ENCODE results near the gene ACVR1B. TPM values are rescaled to one million over a fixed set of nuclear protein-coding genes. Genes with fewer than 3 reads are reported as not detected.
A peak's percentile ranks its signal among the peaks of the same experiment; 100 is the strongest.

The ACVR1B gene
- total RNA-seq, 1 experiment from 2014 or later: 1.9 TPM

DNA sequence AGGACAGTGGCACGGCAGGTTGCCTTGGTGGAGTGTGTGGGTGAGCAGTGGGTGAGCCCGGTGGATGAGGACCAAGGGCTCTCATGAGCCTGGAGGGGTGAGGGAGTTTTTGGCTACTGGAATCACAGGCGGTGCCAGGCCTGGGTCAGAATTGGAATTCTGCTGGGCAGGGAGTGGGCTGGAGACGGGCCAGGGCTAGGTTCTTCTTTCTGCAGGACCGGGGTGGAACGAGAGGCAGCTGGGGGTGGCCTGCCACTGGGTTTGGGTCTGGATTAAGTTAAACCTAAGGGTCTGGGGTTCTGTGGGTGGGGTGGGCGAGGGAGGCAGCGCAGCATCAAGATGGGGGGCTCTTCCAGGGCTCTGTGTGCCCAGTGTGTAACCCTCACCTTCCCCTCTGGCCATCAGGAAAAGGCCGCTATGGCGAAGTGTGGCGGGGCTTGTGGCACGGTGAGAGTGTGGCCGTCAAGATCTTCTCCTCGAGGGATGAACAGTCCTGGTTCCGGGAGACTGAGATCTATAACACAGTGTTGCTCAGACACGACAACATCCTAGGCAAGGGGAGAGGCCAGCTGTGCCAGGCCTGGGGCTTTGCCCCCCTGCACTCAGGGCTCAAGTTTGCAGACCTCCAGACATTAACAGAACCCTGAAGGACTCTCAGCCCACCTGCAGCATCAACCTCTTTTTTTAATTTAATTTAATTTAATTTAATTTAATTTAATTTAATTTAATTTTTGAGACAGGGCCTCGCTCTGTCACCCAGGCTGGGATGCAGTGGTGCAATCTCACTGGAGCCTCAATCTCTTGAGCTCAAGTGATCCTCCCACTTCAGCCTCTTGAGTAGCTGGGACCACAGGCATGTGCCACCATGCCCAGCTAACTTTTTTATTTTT, 37.2 kb upstream of the ACVR1B start:
- Histone ChIP-seq H3K4me3 (no peak overlapping the region), H3K36me3 (no peaks in the 10 kb centered on the region), H3K9me3 (no peaks in the 10 kb centered on the region), H3K27me3 (no peaks in the 10 kb centered on the region)
- DNase-seq: peak; percentile 43

DNA sequence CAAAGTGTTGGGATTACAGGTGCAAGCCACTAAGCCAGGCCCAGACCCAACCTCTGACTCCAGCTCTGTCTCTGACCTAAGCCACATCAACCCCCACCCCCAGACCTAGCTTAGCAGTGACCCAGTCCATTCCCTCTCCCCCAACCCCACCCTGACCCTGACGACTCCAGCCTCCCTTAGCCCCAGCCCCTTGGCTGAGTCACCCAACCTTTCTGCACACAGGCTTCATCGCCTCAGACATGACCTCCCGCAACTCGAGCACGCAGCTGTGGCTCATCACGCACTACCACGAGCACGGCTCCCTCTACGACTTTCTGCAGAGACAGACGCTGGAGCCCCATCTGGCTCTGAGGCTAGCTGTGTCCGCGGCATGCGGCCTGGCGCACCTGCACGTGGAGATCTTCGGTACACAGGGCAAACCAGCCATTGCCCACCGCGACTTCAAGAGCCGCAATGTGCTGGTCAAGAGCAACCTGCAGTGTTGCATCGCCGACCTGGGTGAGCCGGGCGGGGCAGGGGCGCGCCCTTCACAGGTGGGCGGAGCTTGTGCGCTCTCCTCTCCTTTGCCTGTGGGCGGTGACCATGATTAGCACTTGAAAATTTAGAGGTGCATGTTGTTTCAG, 36.4 kb upstream of the ACVR1B start:
- Histone ChIP-seq H3K4me3 (no peak overlapping the region), H3K9me3 (no peaks in the 10 kb centered on the region), H3K27me3 (no peaks in the 10 kb centered on the region), H3K36me3 (no peaks in the 10 kb centered on the region)
- no peak for DNase-seq

DNA sequence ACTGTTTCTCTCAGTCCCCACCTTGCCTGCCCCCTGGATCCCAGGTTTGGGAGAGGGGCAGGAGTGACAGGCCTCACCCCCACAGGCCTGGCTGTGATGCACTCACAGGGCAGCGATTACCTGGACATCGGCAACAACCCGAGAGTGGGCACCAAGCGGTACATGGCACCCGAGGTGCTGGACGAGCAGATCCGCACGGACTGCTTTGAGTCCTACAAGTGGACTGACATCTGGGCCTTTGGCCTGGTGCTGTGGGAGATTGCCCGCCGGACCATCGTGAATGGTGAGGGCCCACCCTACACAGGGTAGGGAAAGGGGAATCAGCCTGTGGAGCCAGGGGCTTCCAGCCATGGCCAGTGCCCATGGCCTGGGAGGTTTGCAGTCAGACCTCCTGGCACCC, 35.5 kb upstream of the ACVR1B start:
- Histone ChIP-seq H3K4me3 (no peak overlapping the region), H3K27me3 (no peaks in the 10 kb centered on the region), H3K9me3 (no peaks in the 10 kb centered on the region), H3K36me3 (no peaks in the 10 kb centered on the region)
- DNase-seq: no peak

DNA sequence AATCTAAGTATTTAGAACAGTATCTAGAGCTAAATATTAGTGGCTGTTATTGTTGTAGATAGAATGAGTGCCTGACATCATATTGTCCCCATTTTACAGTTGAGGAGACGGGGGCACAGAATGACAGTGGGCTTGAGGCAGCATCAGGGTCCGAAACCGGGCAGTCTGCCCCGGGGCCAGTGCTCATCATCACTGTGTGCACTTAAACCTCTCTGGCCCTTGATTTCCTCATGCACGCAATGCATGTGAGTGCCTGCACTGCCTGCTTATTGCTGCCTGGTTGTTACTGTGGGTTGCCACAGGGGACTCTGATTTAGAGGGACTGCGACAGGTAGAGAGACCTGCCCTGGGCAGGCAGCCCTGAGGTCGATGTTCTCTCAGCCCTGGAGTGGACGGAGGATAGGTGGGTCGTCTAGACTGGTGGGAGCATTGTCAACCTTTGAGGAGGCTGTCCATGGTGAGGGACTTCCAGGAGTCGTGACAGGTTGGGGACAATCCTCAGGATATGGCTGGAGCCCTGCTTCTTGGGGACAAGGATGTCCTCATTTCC, 34.4 kb upstream of the ACVR1B start:
- Histone ChIP-seq H3K36me3 (no peaks in the 10 kb centered on the region), H3K4me3 (no peak overlapping the region), H3K9me3 (no peaks in the 10 kb centered on the region), H3K27me3 (no peaks in the 10 kb centered on the region)
- no peak for DNase-seq

DNA sequence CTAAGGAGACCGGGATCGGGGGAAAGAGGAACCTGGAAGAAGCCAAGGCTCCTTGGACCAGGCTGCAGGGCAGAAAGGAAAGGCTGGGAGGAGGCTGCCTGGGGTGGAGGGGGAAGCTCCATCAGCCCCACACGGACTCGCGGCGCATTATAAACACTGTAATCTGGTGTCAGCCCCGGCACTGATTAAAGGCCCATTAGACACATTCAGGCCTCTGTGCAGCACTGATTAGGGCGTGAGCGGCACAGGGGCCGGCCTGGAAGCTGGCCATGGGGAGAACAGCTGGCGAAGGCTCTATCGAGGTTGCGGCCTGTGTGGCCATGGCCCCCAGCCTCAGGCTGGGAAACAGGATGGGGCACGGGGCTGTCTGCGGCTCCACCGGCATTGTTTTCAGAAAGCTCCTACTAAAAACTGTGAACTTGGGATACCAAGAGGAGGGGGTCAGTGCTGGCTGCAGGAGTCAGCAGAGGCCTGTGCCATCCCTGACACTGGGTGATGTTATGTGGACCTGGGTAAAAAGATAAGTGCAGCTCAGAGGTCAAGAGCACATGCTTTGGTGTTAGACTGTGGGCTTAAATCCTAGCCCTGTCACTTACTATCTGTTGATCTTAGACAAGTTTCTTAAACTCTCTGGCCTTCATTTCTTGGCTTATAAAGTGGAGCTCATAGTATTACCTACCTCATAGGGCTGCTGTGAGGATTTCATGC, 33.6 kb upstream of the ACVR1B start:
- H3K27me3 ChIP-seq: no peaks in the 10 kb centered on the region
- H3K4me3 ChIP-seq: no peak overlapping the region
- H3K9me3 ChIP-seq: no peaks in the 10 kb centered on the region
- DNase-seq: no peak
- H3K36me3 ChIP-seq: no peaks in the 10 kb centered on the region

DNA sequence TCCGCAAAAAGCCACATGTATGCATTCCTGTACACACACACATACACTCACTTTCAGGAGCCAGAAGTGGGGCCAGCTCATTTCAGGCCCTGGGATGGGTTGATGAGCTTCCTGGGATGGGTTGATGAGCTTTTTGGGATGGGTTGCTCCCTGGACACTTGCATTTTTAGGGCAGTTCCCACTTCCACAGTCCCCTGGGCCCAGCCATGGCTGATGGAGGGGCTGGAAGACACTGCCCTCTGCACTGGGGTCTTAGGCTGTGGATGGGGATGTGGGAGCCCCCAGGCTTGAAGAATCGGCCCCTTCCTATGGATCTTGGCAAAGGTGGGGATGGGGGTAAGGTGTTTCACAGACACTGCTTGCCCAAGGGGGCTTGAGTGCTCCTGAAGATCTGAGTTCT, 31.5 kb upstream of the ACVR1B start:
- Histone ChIP-seq H3K4me3 (no peak overlapping the region), H3K27me3 (no peaks in the 10 kb centered on the region), H3K9me3 (no peaks in the 10 kb centered on the region), H3K36me3 (no peaks in the 10 kb centered on the region)
- DNase-seq: no peak

DNA sequence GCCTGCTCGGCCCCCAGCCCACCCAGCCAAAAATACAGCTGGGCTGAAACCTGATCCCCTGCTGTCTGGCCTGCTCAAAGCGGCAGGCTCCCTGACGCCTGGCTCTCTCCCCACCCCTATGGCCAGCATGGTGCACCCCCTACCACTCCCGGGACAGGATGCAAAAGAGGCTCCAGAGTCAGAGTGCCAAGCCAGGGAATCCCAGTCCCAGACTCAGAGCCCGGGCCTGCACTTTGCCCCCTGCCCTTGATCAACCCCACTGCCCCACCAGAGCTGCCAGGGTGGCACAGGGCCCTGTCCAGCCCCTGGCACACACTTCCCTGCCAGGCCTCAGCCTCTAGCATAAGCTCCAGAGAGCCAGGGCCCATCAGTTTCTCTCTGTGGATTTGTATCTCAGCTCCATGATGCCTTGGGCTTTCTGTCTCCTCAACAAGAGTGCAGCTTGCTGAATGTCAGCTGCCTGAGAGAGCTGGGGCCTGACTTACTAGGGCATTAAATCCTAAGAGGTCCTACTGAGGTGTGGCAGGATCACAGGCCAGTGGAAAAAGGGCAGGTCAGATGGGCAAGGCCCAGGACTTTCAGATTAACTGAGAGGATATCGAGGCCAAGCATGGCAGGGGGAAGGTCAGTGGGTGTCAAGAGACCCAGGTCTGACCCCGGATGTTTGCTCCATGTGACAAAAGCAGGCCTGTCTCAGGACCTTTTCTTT, 30.3 kb upstream of the ACVR1B start:
- Histone ChIP-seq H3K27me3 (no peaks in the 10 kb centered on the region), H3K36me3 (no peaks in the 10 kb centered on the region), H3K4me3 (no peak overlapping the region), H3K9me3 (no peaks in the 10 kb centered on the region)
- no peak for DNase-seq

DNA sequence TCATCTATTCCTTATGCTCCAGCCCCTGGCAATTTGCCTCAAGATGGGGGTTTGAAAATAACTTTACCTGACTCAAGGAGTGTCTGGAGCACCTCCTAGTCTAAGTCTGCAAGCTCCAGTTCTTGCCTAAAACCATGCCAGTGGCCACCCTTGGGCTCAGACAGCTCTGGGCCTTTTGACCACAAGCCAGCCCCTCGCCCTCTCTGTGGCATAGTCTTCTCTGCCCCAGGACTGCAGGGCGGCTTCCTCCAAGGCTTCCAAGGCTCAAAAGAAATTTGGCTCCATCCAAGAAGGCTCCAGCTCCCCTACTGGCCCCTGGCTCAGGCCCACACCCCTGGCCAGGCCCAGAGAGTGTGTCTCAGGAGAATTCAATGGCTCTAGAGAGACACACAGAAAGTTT, 29.4 kb upstream of the ACVR1B start:
- H3K36me3 ChIP-seq: no peaks in the 10 kb centered on the region
- no peaks in the 10 kb centered on the region for H3K9me3 ChIP-seq
- no peak for DNase-seq
- no peak overlapping the region for H3K4me3 ChIP-seq
- no peaks in the 10 kb centered on the region for H3K27me3 ChIP-seq

DNA sequence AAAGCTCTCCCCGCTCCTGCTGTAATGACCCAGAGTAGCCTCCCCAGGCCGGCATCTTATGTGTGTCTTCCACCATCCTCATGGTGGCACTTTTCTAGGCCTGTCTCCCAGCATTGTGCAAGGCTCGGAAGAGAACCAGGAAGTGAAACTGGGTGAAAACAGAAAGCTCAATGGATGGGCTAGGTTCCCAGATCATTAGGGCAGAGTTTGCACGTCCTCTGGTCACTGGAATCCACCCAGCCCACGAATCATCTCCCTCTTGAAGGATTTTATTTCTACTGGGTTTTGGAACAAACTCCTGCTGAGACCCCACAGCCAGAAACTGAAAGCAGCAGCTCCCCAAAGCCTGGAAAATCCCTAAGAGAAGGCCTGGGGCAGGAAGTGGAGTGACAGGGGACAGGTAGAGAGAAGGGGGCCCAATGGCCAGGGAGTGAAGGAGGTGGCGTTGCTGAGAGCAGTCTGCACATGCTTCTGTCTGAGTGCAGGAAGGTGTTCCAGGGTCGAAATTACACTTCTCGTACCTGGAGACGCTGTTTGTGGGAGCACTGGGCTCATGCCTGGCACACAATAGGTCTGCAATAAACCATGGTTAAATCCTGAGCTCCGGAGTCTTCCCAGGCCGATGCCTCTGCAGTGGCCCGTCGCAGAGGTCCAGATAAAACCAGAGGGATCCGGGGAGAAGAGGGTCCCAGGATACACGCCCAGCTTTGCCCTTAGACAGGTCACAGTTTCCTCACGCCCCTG, 28.6 kb upstream of the ACVR1B start:
- Histone ChIP-seq H3K27me3 (no peaks in the 10 kb centered on the region), H3K4me3 (no peak overlapping the region), H3K9me3 (no peaks in the 10 kb centered on the region), H3K36me3 (no peaks in the 10 kb centered on the region)
- peak; percentile 55 for DNase-seq

DNA sequence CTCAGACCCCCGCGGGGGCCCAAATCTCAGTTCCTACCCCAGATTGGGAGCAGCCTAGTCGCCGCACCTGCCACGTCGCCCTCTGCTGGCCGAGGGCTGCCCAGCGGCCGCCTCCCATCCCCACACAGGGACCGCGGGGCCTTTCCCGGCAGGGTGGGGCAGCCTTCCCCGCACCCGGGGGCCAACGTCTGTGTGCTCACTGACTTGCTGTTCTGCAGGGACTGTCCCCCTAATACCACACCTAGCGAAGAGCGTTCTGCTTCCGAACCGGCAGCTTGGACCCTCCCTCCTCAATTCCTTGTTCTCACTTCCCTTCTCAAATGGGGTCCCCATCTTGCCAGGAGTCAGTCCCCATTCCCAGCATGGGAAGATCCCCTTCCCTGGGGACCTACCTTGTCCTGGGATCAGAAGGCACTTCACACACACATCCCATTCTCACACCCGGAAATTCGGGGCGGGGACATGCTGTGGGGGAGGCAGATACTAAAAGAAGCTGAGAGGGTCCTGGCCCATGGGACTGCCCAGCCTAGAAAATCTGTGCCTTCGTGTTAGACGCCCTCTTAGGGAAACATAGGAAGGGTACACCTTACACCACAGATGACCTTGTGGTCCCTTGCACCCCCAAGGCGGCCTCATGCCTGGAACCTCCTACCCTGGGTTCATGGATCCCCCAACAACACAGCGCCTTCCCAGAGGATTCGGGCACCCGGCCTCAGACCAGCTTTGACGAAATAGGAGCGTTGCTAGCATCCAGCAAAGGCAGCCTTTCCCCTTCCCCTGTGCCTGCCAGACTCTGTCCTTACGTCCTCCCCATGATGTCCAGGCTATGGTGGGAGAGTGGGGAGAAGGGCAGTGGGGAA, 27.8 kb upstream of the ACVR1B start:
- Histone ChIP-seq H3K36me3 (no peaks in the 10 kb centered on the region), H3K4me3 (no peak overlapping the region)
- peak; percentile 53 for DNase-seq

DNA sequence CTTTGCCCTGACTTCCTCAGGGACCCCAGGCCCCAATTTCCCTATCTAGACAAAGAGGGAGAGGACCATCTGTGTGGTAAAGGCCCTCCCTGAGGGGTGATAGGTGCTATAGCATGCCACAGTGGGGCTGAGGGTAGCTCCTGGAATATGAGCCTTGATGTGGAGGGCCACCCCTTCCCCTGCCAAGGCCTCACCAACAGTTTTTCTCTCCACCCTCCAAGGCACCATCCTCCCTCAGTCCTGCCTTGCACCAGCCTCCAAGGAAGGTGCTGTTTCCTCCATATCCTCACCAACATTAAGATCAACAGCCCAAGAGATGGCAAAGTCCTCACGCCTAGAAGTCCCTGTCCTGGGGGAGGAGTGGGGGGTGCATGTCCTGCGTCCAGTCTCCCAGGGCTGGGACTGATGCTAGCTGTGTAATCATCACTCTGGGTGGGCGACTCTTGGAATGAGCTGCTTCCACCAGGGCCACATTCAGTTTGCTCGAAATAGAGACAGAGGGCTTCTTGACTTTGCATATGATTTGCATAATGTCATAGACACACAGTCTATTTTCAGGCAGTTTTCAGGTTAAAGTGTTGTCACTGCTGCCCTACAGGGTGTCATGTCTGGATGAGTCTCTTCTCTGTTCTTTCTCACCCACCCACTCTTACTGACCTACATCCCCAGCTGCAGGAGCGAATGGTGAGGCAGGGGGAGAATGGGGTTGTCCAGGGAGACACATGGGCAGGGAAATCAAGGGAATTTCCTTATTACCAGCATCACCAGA, 26.8 kb upstream of the ACVR1B start:
- Histone ChIP-seq H3K4me3 (no peak overlapping the region), H3K27me3 (no peaks in the 10 kb centered on the region), H3K36me3 (no peaks in the 10 kb centered on the region), H3K9me3 (no peaks in the 10 kb centered on the region)
- no peak for DNase-seq

More for the DNA sequence above, 27.8 kb upstream of the ACVR1B start:
- Histone ChIP-seq H3K27me3 (no peaks in the 10 kb centered on the region), H3K9me3 (no peaks in the 10 kb centered on the region)

DNA sequence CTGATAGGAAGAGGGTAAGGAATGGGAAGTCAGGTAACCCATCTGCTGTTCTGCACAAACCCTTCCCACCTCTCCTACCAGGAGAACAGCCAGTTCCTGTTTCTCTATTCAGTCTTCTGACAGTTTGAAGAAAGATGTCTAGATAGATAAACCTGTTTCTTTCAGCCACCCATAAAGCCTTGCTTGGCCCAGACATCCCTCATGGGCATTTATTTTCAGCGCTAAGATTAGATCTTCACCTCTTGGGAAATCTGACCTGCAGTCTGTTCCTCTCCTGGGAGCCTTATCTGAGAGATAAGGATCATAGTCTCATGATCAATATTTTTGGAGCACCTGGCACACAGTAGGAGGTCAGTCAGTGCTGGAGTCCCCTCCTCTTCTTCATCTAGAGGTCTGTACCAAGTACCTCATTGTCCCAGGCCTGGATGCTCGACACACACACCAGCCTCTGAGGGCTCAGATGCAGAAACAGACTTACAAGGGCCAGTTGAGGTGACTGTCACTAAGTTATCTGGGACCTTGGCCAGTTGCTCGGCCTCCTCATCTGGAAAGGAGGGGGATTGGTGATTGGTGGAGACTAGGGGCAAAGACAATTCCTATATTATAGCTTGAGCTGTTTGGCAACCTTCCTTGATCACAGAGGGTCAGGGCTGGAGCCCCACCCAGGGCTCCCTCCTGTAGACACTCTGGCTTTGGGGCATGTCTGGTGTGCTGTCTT, 26.0 kb upstream of the ACVR1B start:
- H3K36me3 ChIP-seq: no peaks in the 10 kb centered on the region
- DNase-seq: no peak
- no peak overlapping the region for H3K4me3 ChIP-seq
- H3K27me3 ChIP-seq: no peaks in the 10 kb centered on the region
- H3K9me3 ChIP-seq: no peaks in the 10 kb centered on the region

DNA sequence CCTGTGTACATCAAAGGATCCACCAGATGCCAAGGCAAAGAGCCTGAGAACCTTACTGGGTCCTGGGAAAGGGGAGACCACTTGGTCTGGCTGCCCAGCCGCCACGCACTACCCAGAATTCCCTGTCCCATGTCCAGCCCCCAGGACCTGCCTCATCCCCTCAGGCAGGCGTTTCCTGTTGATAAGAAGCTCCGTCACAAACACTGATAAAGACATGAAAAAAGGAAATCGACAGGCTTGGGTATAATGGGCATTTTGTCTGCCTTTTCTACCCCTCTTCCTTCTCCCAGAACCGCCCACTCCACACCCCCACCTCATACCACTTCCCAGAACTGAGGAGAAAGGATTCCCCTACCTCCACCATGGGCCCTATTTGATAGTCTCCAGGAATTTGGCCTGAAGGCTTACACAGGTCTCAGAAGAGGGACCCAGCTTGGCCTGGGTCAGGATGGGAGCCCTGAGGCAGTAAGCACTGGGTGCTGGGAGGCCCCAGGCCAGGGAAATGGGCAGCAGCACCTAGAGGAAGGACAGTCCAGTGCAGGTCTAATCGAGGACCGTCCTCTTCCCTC, 25.4 kb upstream of the ACVR1B start:
- no peak for DNase-seq
- no peaks in the 10 kb centered on the region for H3K36me3 ChIP-seq
- H3K4me3 ChIP-seq: no peak overlapping the region
- no peaks in the 10 kb centered on the region for H3K27me3 ChIP-seq
- no peaks in the 10 kb centered on the region for H3K9me3 ChIP-seq

DNA sequence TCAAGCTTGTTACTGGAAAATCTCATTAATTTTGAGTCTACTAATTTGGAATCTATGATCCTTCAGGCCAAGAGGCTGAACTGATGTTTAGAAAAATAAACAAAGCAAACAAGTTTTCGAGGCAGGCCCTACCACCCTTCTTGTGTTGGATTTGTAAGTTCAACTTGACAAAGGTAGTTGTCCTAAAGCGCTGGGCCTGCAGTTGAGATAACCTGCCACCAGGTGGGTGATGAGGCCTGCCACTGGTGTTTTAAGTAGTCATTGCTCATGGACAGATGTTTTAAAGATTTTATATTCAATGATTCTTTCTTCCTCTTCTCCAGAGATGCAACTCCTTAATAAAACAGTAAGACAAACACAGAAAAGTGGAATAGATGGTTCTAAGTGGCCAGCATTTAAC, 24.8 kb upstream of the ACVR1B start:
- Histone ChIP-seq H3K27me3 (no peaks in the 10 kb centered on the region), H3K36me3 (no peaks in the 10 kb centered on the region), H3K9me3 (no peaks in the 10 kb centered on the region), H3K4me3 (no peak overlapping the region)
- no peak for DNase-seq
